Parathyroid adenoma (tissue), 2 donors: Measurements from ENCODE around the gene ANKRD66.

Source experiments
- H2AFZ ChIP-seq: fragments of 300-600 bp; sonication (generic); one replicate; pipeline ENCODE4 v1.7.0; 2017; ENCODE audit warnings: antibody characterized with exemption, mild to moderate bottlenecking
- H3K27ac ChIP-seq: fragments of 300-600 bp; sonication (generic); one replicate; pipeline ENCODE4 v1.7.0; 2017
- H3K27me3 ChIP-seq: fragments of 300-600 bp; sonication (generic); one replicate; pipeline ENCODE4 v1.7.0; 2017; ENCODE audit warnings: low read length; ENCODE audit not compliant: control insufficient read depth, insufficient read depth
- H3K36me3 ChIP-seq: fragments of 300-600 bp; sonication (generic); one replicate; pipeline ENCODE4 v1.7.0; 2017; ENCODE audit warnings: low read length; ENCODE audit not compliant: control insufficient read depth, insufficient read depth
- H3K4me1 ChIP-seq: fragments of 300-600 bp; sonication (generic); one replicate; pipeline ENCODE4 v1.7.0; 2017; ENCODE audit warnings: control low read depth
- H3K4me2 ChIP-seq: fragments of 300-600 bp; sonication (generic); one replicate; pipeline ENCODE4 v1.7.0; 2017; ENCODE audit warnings: low read length
- H3K4me3 ChIP-seq: fragments of 300-600 bp; sonication (generic); one replicate; pipeline ENCODE4 v1.7.0; 2017; ENCODE audit warnings: low read depth, low read length
- H3K79me2 ChIP-seq: fragments of 300-600 bp; sonication (generic); one replicate; pipeline ENCODE4 v1.7.0; 2017; ENCODE audit warnings: control low read depth
- H3K9ac ChIP-seq: fragments of 300-600 bp; sonication (generic); one replicate; pipeline ENCODE4 v1.7.0; 2017; ENCODE audit warnings: mild to moderate bottlenecking
- H3K9me3 ChIP-seq: fragments of 300-600 bp; sonication (generic); one replicate; pipeline ENCODE4 v1.7.0; 2017; ENCODE audit warnings: low read length; ENCODE audit not compliant: control insufficient read depth
- CTCF ChIP-seq: fragments of 300-600 bp; sonication (generic); IDR thresholded peaks from one replicate; pipeline ENCODE4 v1.7.0; 2017; ENCODE audit warnings: antibody characterized with exemption, mild to moderate bottlenecking
- donor health status: primary hyperparathyroidism.

Gene ANKRD66

GRCh38 chr6:46808806-46809205, 62.1 kb downstream of the ANKRD66 start:
- Histone ChIP-seq H3K4me2 (no peak overlapping the region), H3K4me3 (no peak overlapping the region), H2AFZ (no peak overlapping the region), H3K27ac (no peak overlapping the region), H3K79me2 (no peaks in the 10 kb centered on the region), H3K9me3 (no peaks in the 10 kb centered on the region), H3K4me1 (no peaks in the 10 kb centered on the region), H3K36me3 (no peaks in the 10 kb centered on the region), H3K9ac (no peak overlapping the region), H3K27me3 (no peaks in the 10 kb centered on the region)
- no peak for TF ChIP-seq CTCF
